Activated CD4-positive, CD25-positive, alpha-beta regulatory T cell treated with anti-CD3 and anti-CD28 coated beads, Interleukin-2, amount 50 U/mL, for 16 hours (primary cell): ENCODE results near the gene PRLH.

Experiments used
- DNase-seq: peaks from one replicate; pipeline ENCODE4 v3.0.0-alpha.2; 2020; ENCODE audit warnings: low read depth, low spot score

Gene PRLH

GRCh38 chr2:237566401-237567235 lies at the start of gene PRLH:
Gene PRLH, plus strand, starts transcription at chr2:237566574. Its CDS starts 0 bp downstream, at chr2:237566574.
- no peak for DNase-seq

GRCh38 chr2:237517163-237517562 lies 49.2 kb upstream of the PRLH start:
- no peak for DNase-seq

- DNase-seq, result no peak
Observed at GRCh38 chr2:237517990-237518389, 48.4 kb upstream of the PRLH start.

GRCh38 chr2:237519506-237520245 lies 46.7 kb upstream of the PRLH start:
- no peak for DNase-seq

GRCh38 chr2:237520290-237520689 lies 46.1 kb upstream of the PRLH start:
- no peak for DNase-seq

GRCh38 chr2:237524631-237525030 lies 41.7 kb upstream of the PRLH start:
- no peak for DNase-seq

- no peak for DNase-seq
Observed at GRCh38 chr2:237525559-237526157, 40.7 kb upstream of the PRLH start.

GRCh38 chr2:237527233-237527632 lies 39.1 kb upstream of the PRLH start:
- DNase-seq, result no peak

- DNase-seq, result no peak
Observed at GRCh38 chr2:237527766-237528165, 38.6 kb upstream of the PRLH start.

GRCh38 chr2:237529452-237530402 lies 36.6 kb upstream of the PRLH start:
- no peak for DNase-seq

GRCh38 chr2:237530472-237531433 lies 35.6 kb upstream of the PRLH start:
- no peak for DNase-seq

GRCh38 chr2:237532160-237532559 lies 34.2 kb upstream of the PRLH start:
- no peak for DNase-seq

- DNase-seq, result no peak
Observed at GRCh38 chr2:237533668-237534161, 32.7 kb upstream of the PRLH start.

- DNase-seq, result no peak
Observed at GRCh38 chr2:237534380-237534779, 32.0 kb upstream of the PRLH start.

- DNase-seq, result no peak
Observed at GRCh38 chr2:237535385-237536082, 30.8 kb upstream of the PRLH start.

GRCh38 chr2:237536083-237536415 lies 30.3 kb upstream of the PRLH start:
- DNase-seq, result no peak

GRCh38 chr2:237536617-237537016 lies 29.8 kb upstream of the PRLH start:
- no peak for DNase-seq

- DNase-seq, result no peak
Observed at GRCh38 chr2:237538001-237538720, 28.2 kb upstream of the PRLH start.

- no peak for DNase-seq
Observed at GRCh38 chr2:237538901-237539300, 27.5 kb upstream of the PRLH start.
